ENCODE data around the gene CD40.

DNA sequence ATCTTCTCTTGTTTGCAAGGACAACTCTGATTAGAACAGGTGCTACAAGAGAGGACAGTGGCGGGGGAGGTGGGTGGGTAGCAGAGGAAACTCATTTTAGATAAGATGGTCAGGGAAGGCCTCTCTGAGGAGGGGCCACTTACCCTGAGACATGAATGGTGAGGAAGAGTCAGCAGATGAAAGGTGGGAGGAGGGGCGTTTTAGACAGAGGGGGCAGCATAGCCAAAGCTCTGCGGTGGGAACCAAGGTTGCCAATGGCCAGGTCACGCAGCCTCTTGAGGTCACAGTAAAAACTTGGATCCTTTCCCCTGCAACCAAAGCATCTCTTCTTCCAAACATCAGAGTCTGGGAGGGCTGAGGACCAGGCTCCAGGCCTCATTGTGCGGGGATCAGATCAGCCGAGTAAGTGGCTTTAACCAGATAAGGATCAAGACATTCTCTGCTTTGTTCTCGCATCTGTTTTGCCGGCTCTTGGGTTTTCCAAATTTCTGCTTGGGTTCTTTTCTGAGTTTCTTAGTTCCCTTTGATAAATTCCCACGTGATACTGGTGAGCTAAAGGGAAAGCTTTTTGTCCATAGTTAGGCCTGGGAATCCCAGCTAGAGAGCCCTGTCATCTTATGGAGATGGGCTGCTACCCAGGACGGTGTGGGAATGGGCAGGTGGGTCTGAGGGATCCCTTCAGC lies 5.5 kb upstream of the CD40 start:
- TF ChIP-seq TAF1 (IDR thresholded peaks at IDR 0.05; ENCODE audit: low read depth, low read length) (no peak), POLR2A (IDR thresholded peaks at IDR 0.05; ENCODE audit: low read depth, low read length) (no peak)

Data from GM12891 (cell line).